Measurements from ENCODE around the gene PDZD4. TPM values are rescaled to one million over a fixed set of nuclear protein-coding genes. Genes with fewer than 3 reads are reported as not detected.

The PDZD4 gene
- total RNA-seq, 1 donor from 2014 or later, result 9.9 TPM

GRCh38 chrX:153821066-153821465 lies 9.3 kb downstream of the PDZD4 start:
- Mint-ChIP-seq H3K27ac (ENCODE audit: unreplicated experiment) (no peak overlapping the region), H3K4me3 (ENCODE audit: unreplicated experiment) (no peak overlapping the region)

GRCh38 chrX:153820601-153821000 lies 9.7 kb downstream of the PDZD4 start:
- Histone ChIP-seq H2AFZ (ENCODE audit: low read depth, low read length) (no peak overlapping the region), H3K4me3 (ENCODE audit: insufficient read depth, low read depth, low read length) (no peak overlapping the region), H3K36me3 (ENCODE audit: insufficient read depth, low read length) (no peaks in the 10 kb centered on the region), H3K4me1 (ENCODE audit: insufficient read depth, low read length) (no peaks in the 10 kb centered on the region), H3K27ac (ENCODE audit: low read depth, low read length) (no peak overlapping the region), H3K4me2 (ENCODE audit: low read length) (no peak overlapping the region), H3K79me2 (ENCODE audit: insufficient read depth, low read length) (no peaks in the 10 kb centered on the region), H4K20me1 (ENCODE audit: insufficient read depth, low read length) (no peaks in the 10 kb centered on the region), H3K9me3 (ENCODE audit: insufficient read depth, low read depth, low read length) (no peaks in the 10 kb centered on the region), H3K27me3 (ENCODE audit: insufficient read depth, low read length) (no peaks in the 10 kb centered on the region), H3K9ac (ENCODE audit: low read length) (no peak overlapping the region)
- TF ChIP-seq CTCF (IDR thresholded peaks at IDR 0.05; ENCODE audit: insufficient read depth, low read depth, low read length) (no peak), EZH2 (IDR thresholded peaks at IDR 0.05; ENCODE audit: insufficient read depth, low read length) (no peak)
- H3K9me3 Mint-ChIP-seq (ENCODE audit: unreplicated experiment), result no peaks in the 10 kb centered on the region
- no peaks in the 10 kb centered on the region for H3K4me1 Mint-ChIP-seq (ENCODE audit: low read depth, unreplicated experiment)
- peaks cover 5% of the 10 kb centered on the region for H3K27me3 Mint-ChIP-seq (ENCODE audit: low read depth, unreplicated experiment)
- H3K4me3 Mint-ChIP-seq (ENCODE audit: unreplicated experiment), result no peak overlapping the region
- FAIRE-seq (no peak), DNase-seq (ENCODE audit: low read depth) (no peak)
- H3K36me3 Mint-ChIP-seq (ENCODE audit: low read depth, unreplicated experiment), result peaks cover 3% of the 10 kb centered on the region
- H3K27ac Mint-ChIP-seq (ENCODE audit: unreplicated experiment), result no peak overlapping the region

More at GRCh38 chrX:153821066-153821465, 9.3 kb downstream of the PDZD4 start:
- Mint-ChIP-seq H3K36me3 (ENCODE audit: low read depth, unreplicated experiment) (peaks cover 3% of the 10 kb centered on the region), H3K9me3 (ENCODE audit: unreplicated experiment) (no peaks in the 10 kb centered on the region), H3K27me3 (ENCODE audit: low read depth, unreplicated experiment) (peaks cover 5% of the 10 kb centered on the region), H3K4me1 (ENCODE audit: low read depth, unreplicated experiment) (no peaks in the 10 kb centered on the region)
- no peaks in the 10 kb centered on the region for H3K36me3 ChIP-seq (ENCODE audit: insufficient read depth, low read length)
- no peak overlapping the region for H3K4me3 ChIP-seq (ENCODE audit: insufficient read depth, low read depth, low read length)
- no peaks in the 10 kb centered on the region for H4K20me1 ChIP-seq (ENCODE audit: insufficient read depth, low read length)
- no peak for TF ChIP-seq EZH2 (IDR thresholded peaks at IDR 0.05; ENCODE audit: insufficient read depth, low read length)
- no peak for TF ChIP-seq CTCF (IDR thresholded peaks at IDR 0.05; ENCODE audit: insufficient read depth, low read depth, low read length)
- H3K27me3 ChIP-seq (ENCODE audit: insufficient read depth, low read length), result no peaks in the 10 kb centered on the region
- no peak overlapping the region for H3K9ac ChIP-seq (ENCODE audit: low read length)
- DNase-seq (ENCODE audit: low read depth) (no peak), FAIRE-seq (no peak)
- H3K9me3 ChIP-seq (ENCODE audit: insufficient read depth, low read depth, low read length), result no peaks in the 10 kb centered on the region
- no peak overlapping the region for H2AFZ ChIP-seq (ENCODE audit: low read depth, low read length)
- H3K4me2 ChIP-seq (ENCODE audit: low read length), result no peak overlapping the region
- H3K27ac ChIP-seq (ENCODE audit: low read depth, low read length), result no peak overlapping the region
- no peaks in the 10 kb centered on the region for H3K79me2 ChIP-seq (ENCODE audit: insufficient read depth, low read length)
- no peaks in the 10 kb centered on the region for H3K4me1 ChIP-seq (ENCODE audit: insufficient read depth, low read length)

GRCh38 chrX:153819384-153820040 lies 10.8 kb downstream of the PDZD4 start:
- peaks cover 5% of the 10 kb centered on the region for H3K27me3 Mint-ChIP-seq (ENCODE audit: low read depth, unreplicated experiment)
- H3K27ac Mint-ChIP-seq (ENCODE audit: unreplicated experiment), result no peak overlapping the region
- no peaks in the 10 kb centered on the region for H3K79me2 ChIP-seq (ENCODE audit: insufficient read depth, low read length)
- no peaks in the 10 kb centered on the region for H3K27me3 ChIP-seq (ENCODE audit: insufficient read depth, low read length)
- H3K36me3 Mint-ChIP-seq (ENCODE audit: low read depth, unreplicated experiment), result peaks cover 3% of the 10 kb centered on the region
- no peaks in the 10 kb centered on the region for H3K4me1 Mint-ChIP-seq (ENCODE audit: low read depth, unreplicated experiment)
- no peak overlapping the region for H3K27ac ChIP-seq (ENCODE audit: low read depth, low read length)
- no peaks in the 10 kb centered on the region for H3K9me3 Mint-ChIP-seq (ENCODE audit: unreplicated experiment)
- peak overlapping the region; percentile 28 for H3K4me3 ChIP-seq (ENCODE audit: insufficient read depth, low read depth, low read length)
- H3K4me2 ChIP-seq (ENCODE audit: low read length), result peak overlapping the region; percentile 78
- FAIRE-seq (no peak), DNase-seq (ENCODE audit: low read depth) (no peak)
- peak overlapping the region; percentile 69 for H2AFZ ChIP-seq (ENCODE audit: low read depth, low read length)
- no peaks in the 10 kb centered on the region for H4K20me1 ChIP-seq (ENCODE audit: insufficient read depth, low read length)
- TF ChIP-seq EZH2 (IDR thresholded peaks at IDR 0.05; ENCODE audit: insufficient read depth, low read length) (peak; percentile 14), CTCF (IDR thresholded peaks at IDR 0.05; ENCODE audit: insufficient read depth, low read depth, low read length) (no peak)
- no peak overlapping the region for H3K4me3 Mint-ChIP-seq (ENCODE audit: unreplicated experiment)
- H3K4me1 ChIP-seq (ENCODE audit: insufficient read depth, low read length), result no peaks in the 10 kb centered on the region
- H3K36me3 ChIP-seq (ENCODE audit: insufficient read depth, low read length), result no peaks in the 10 kb centered on the region
- no peak overlapping the region for H3K9ac ChIP-seq (ENCODE audit: low read length)
- H3K9me3 ChIP-seq (ENCODE audit: insufficient read depth, low read depth, low read length), result no peaks in the 10 kb centered on the region
